Fibroblast of pulmonary artery (primary cell): ENCODE measurements around the gene RPS25.
"Not testable (repeated sequence)": the region's sequence is repeated elsewhere in the genome, so short reads cannot be mapped to it uniquely, and the experiment has no call there.

Experiments
- DNase-seq: peaks from one replicate; pipeline ENCODE4 v3.0.0-alpha.2; 2010; ENCODE audit warnings: low read depth
- H3K4me3 ChIP-seq: replicated peaks from 2 replicates; pipeline ENCODE4 v1.5.1; 2011; ENCODE audit warnings: low read depth, mild to moderate bottlenecking, control low read depth, low read length, moderate library complexity
- CTCF ChIP-seq: IDR thresholded peaks from 2 replicates; pipeline ENCODE4 v1.5.1; 2011; ENCODE audit warnings: mild to moderate bottlenecking, control low read depth, low read length, inconsistent platforms; ENCODE audit errors: missing control alignments

Gene RPS25

DNA sequence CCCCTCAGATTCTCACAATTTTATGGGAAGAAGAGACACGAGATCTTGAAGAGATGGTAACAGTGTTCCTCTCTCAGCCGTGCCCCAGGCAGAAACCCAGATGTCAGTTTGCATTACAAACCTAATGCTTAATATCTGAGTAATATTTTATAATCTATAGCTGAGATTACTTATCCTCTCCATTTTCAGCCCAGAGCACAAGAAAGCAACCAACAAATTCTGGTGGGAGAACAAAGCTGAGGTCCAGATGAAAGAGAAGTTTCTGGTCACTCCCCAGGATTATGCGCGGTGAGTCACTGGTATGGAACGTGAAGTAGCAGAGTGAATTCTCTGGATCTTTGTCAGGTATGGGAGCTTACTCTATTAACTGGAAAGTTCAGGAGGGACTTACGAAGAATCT, 19.3 kb downstream of the RPS25 start:
- no peak for TF ChIP-seq CTCF
- H3K4me3 ChIP-seq = peak overlapping the region; percentile 87
- DNase-seq = peak; percentile 70

GRCh38 chr11:118998388-118998717, 19.8 kb downstream of the RPS25 start:
- DNase-seq = no peak
- no peak for TF ChIP-seq CTCF
- peak overlapping the region; percentile 87 for H3K4me3 ChIP-seq

- peak; percentile 85 for DNase-seq
- TF ChIP-seq CTCF = no peak
- peak within 1 kb of the TSS; percentile 87 for H3K4me3 ChIP-seq
Measured at GRCh38 chr11:118997627-118998387, 20.3 kb downstream of the RPS25 start, which contains the start of gene CENATAC. TSS of gene CENATAC (plus strand) at chr11:118998138. CDS start at chr11:118998198, 60 bp downstream.

DNA sequence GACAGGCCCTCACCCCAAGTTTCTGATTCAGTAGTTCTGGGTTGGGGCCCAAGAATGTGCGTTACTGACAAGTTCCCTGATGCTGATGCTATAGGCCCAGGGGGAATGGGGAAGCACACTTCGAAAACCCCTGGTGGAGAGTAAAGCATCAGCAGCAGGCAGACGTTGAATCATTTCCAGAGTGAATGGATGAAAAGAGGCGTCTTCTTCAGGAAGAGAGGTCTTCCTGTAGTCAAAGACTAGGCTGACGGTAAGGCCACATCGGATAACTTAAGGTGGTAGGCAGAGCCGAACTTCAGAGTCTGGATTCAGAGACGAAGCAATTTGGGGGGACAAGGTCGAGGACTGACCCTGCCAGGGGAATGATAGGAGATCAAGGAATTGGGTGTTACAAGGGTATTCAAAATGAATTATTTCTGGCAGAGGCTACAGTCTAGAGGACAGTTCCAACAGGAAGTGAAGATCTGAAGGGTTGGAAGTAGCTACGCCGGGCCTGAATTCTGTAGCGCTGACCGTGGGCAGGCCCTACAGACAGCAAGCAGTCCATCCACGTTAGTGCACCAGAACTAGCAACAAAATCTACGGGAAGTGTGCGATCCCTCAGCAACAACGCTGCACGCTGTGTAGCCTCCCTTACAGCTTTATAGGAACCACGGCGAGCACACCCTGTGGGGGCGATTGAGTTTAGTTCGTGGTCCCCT, 21.1 kb downstream of the RPS25 start:
- peak; percentile 41 for DNase-seq
- peak overlapping the region; percentile 87 for H3K4me3 ChIP-seq
- TF ChIP-seq CTCF = peak; percentile 36

GRCh38 chr11:118991486-118992038, 26.6 kb downstream of the RPS25 start:
- not testable (repeated sequence) for DNase-seq, H3K4me3 ChIP-seq

- DNase-seq = no peak
- no peak for TF ChIP-seq CTCF
- H3K4me3 ChIP-seq = no peak overlapping the region
Measured at GRCh38 chr11:118988280-118988679, 29.9 kb downstream of the RPS25 start.

GRCh38 chr11:118984825-118985224, 33.3 kb downstream of the RPS25 start:
- DNase-seq = no peak
- no peak for TF ChIP-seq CTCF
- H3K4me3 ChIP-seq = no peak overlapping the region

- not testable (repeated sequence) for H3K4me3 ChIP-seq
Measured at GRCh38 chr11:118984337-118984736, 33.8 kb downstream of the RPS25 start.

More at GRCh38 chr11:118984337-118984736, 33.8 kb downstream of the RPS25 start:
- not testable (repeated sequence) for DNase-seq
